Lung (tissue), 12 donors: Measurements from ENCODE around the gene ABCC11. TPM values are rescaled to one million over a fixed set of nuclear protein-coding genes. Genes with fewer than 3 reads are reported as not detected.

Source experiments
- ATAC-seq: fragments of 200-7000 bp; cut with Tn5 transposase; one replicate; pipeline ENCODE4 v1.9.1; 2020; ENCODE audit warnings: moderate number of reproducible peaks; ENCODE audit not compliant: insufficient read depth, low FRiP score
- DNase-seq, 3 donors: peaks; one replicate each; pipeline ENCODE4 v3.0.0-alpha.2; 2013 to 2017
- H3K27ac ChIP-seq, 2 donors: one replicate each; pipeline ENCODE4 v1.5.1; 2013; ENCODE audit warnings: mild to moderate bottlenecking in 2 of 2, moderate library complexity in 2 of 2, control low read depth in 1 of 2, inconsistent platforms in 1 of 2, low read depth in 1 of 2, low read length in 1 of 2
- H3K27me3 ChIP-seq, 3 donors: one replicate each; pipeline ENCODE4 v1.5.1; 2013; ENCODE audit warnings: low read length in 2 of 3; ENCODE audit not compliant: control insufficient read depth in 3 of 3, insufficient read depth in 3 of 3
- H3K36me3 ChIP-seq, 4 donors: one replicate each; pipeline ENCODE4 v1.5.1; 2013; ENCODE audit warnings: low read length in 4 of 4, mild to moderate bottlenecking in 1 of 4, moderate library complexity in 1 of 4; ENCODE audit not compliant: control insufficient read depth in 4 of 4, insufficient read depth in 4 of 4
- H3K4me1 ChIP-seq, 5 donors: one replicate each; pipeline ENCODE4 v1.5.1; 2013; ENCODE audit warnings: low read length in 5 of 5, mild to moderate bottlenecking in 2 of 5, moderate library complexity in 1 of 5; ENCODE audit not compliant: control insufficient read depth in 5 of 5, insufficient read depth in 5 of 5
- H3K4me3 ChIP-seq: one replicate; pipeline ENCODE4 v1.5.1; 2013; ENCODE audit warnings: mild to moderate bottlenecking, control low read depth, moderate library complexity
- H3K9ac ChIP-seq, 2 donors: one replicate each; pipeline ENCODE4 v1.5.1; 2013; ENCODE audit warnings: low read length in 2 of 2, control low read depth in 1 of 2; ENCODE audit not compliant: insufficient read depth in 1 of 2
- H3K9me3 ChIP-seq, 4 donors: one replicate each; pipeline ENCODE4 v1.5.1; 2013; ENCODE audit warnings: low read length in 3 of 4, mild to moderate bottlenecking in 1 of 4, moderate library complexity in 1 of 4; ENCODE audit not compliant: control insufficient read depth in 4 of 4, insufficient read depth in 3 of 4
- WGBS, 2 donors: extraction: QIAGEN DNeasy Blood & Tissue Kit; methylation state at CpG; one replicate each; pipeline ENCODE4 v1.1.7; 2013; 5-methylcytosine and 5-hydroxymethylcytosine counted together
- polyA plus RNA-seq, 2 donors: library from polyadenylated mRNA; stranded (reverse); fragments of 200-250 nt; gene quantifications; one replicate each; pipeline ENCODE4 v1.2.1, GENCODE V29; 2013
- total RNA-seq, 2 donors: library from RNA; depleted of rRNA in 1 of 2; stranded (reverse); fragments of >200 nt in 1 of 2; gene quantifications; one replicate each; pipeline ENCODE4 v1.2.1, GENCODE V29; 2014 to 2021
- TF ChIP-seq, protein P1 (sequence below): IDR thresholded peaks from 2 replicates; pipeline ENCODE4 v1.5.1; 2012; ENCODE audit warnings: mild to moderate bottlenecking; ENCODE audit errors: control extremely low read depth, extremely low read depth
- donor health status: control.
- donor health status: control.
- donor health status: Bipolar disorder and iron deficiency.
- donor health status: healthy.
- donor health status: DM: yes; HTN: yes; CAD: no.

Gene ABCC11
- total and polyA plus RNA-seq, 4 donors, result 0.08 to 1.3 (median 0.25) TPM

DNA sequence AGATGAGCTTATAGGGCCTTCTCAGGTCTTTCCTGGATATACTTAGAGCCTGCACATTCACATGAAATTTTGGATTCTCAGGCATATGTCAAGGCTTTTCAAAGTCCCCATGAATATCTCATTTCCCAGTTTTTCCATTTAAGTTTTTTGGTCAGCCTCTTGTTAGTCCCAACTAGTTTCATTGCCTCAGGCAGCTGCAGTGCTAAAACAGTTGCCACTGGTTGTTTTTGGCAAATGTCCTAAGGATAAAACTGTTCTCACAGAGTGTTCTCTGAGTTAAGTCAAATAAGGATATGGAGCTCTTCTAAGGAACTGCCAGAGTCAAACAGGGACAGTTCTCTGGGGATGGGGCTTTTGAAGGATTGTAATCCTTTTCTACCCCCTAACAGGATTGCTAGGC, 39.9 kb upstream of the ABCC11 start:
- Histone ChIP-seq H3K9ac (no peak overlapping the region), H3K36me3 (peaks cover 12 to 33% (median 23%) of the 10 kb centered on the region in 4 donors), H3K9me3 (peaks cover 4 to 7% (median 6%) of the 10 kb centered on the region in 4 donors), H3K4me1 (peaks cover 0 to 17% (median 0%) of the 10 kb centered on the region in 5 donors), H3K27me3 (no peaks in the 10 kb centered on the region), H3K27ac (no peak overlapping the region), H3K4me3 (no peak overlapping the region)
- TF ChIP-seq, protein P1, sequence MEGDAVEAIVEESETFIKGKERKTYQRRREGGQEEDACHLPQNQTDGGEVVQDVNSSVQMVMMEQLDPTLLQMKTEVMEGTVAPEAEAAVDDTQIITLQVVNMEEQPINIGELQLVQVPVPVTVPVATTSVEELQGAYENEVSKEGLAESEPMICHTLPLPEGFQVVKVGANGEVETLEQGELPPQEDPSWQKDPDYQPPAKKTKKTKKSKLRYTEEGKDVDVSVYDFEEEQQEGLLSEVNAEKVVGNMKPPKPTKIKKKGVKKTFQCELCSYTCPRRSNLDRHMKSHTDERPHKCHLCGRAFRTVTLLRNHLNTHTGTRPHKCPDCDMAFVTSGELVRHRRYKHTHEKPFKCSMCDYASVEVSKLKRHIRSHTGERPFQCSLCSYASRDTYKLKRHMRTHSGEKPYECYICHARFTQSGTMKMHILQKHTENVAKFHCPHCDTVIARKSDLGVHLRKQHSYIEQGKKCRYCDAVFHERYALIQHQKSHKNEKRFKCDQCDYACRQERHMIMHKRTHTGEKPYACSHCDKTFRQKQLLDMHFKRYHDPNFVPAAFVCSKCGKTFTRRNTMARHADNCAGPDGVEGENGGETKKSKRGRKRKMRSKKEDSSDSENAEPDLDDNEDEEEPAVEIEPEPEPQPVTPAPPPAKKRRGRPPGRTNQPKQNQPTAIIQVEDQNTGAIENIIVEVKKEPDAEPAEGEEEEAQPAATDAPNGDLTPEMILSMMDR, result no peak
- no peak for DNase-seq
- ATAC-seq, result no peak

DNA sequence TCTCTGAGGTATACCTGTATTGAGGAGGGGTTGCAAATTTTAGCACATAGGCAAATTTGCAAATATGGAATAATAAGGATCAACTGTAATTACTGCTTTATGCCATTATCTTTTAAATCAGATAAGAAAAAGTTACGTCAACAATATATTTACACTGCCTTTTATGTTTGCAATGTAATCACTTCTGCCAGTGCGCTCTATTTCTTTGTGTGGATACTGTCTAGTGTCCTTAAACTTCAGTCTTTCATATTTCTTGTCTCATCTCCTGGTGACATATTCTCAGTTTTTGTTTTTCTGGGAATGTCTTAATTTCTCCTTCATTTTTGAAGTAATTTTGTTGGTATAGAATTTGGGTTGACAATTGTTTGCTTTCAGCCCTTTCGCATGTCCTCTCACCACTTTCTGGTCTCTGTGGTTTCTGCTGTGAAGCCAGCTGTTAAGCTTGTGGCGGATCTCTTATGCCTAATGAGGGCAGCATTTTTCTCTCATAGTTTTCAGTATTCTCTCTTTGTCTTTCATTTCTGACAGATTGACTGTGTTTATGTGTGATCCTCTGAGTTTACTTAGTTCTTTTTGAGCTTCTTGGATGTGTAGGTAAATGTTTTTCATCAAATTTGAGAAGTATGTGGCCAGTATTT, 37.6 kb upstream of the ABCC11 start:
- peaks cover 7 to 26% (median 18%) of the 10 kb centered on the region in 4 donors for H3K36me3 ChIP-seq
- no peak for ATAC-seq
- WGBS, 2 donors, result 85 to 90% methylated on average over 4 of the region's 4 CpGs

GRCh38 chr16:48282636-48283263, 35.4 kb upstream of the ABCC11 start:
- no peak for ATAC-seq
- Histone ChIP-seq H3K9me3 (peaks cover 4 to 7% (median 6%) of the 10 kb centered on the region in 4 donors), H3K4me1 (peaks cover 0 to 28% (median 0%) of the 10 kb centered on the region in 5 donors), H3K27ac (peak overlapping the region in 1 of 2 donors; percentile 49), H3K27me3 (no peaks in the 10 kb centered on the region), H3K4me3 (no peak overlapping the region), H3K9ac (no peak overlapping the region), H3K36me3 (peaks cover 4 to 33% (median 15%) of the 10 kb centered on the region in 4 donors)
- WGBS, 2 donors, result 75 to 85% methylated on average over 2 of the region's 2 CpGs
- DNase-seq, result no peak
- TF ChIP-seq, protein P1, result no peak

More for the DNA sequence above, 37.6 kb upstream of the ABCC11 start:
- Histone ChIP-seq H3K4me1 (peaks cover 0 to 20% (median 0%) of the 10 kb centered on the region in 5 donors), H3K27ac (no peak overlapping the region), H3K9ac (no peak overlapping the region), H3K9me3 (peaks cover 4 to 7% (median 6%) of the 10 kb centered on the region in 4 donors), H3K4me3 (no peak overlapping the region), H3K27me3 (no peaks in the 10 kb centered on the region)
- TF ChIP-seq, protein P1, result no peak
- no peak for DNase-seq
